SK-N-SH (cell line): Measurements from ENCODE around the gene DCBLD1. TPM values are rescaled to one million over a fixed set of nuclear protein-coding genes. Genes with fewer than 3 reads are reported as not detected.

ENCODE experiments used
- CTCF ChIA-PET: fragments of 300-600, 350-600 bp; formaldehyde crosslinking; extraction: SDS; loops from one replicate; lab custom pipeline; 2021; lab: Yijun Ruan, JAX
- POLR2A ChIA-PET: fragments of 350-600 bp; sonication (Branson Sonifier 250); formaldehyde crosslinking; extraction: SDS; loops from one replicate; lab custom pipeline; 2020; ENCODE audit warnings: antibody characterized with exemption, inconsistent platforms; lab: Yijun Ruan, JAX
- DNase-seq: peaks from one replicate; pipeline ENCODE4 v3.0.0; 2012
- H2AFZ ChIP-seq: fragments of 200-600 bp; sonication (generic); 2 replicates; pipeline ENCODE4 v1.8.1; 2016; ENCODE audit warnings: antibody characterized with exemption, mild to moderate bottlenecking, low read depth
- H3F3A ChIP-seq: fragments of 200-600 bp; sonication (generic); replicated peaks from 2 replicates; pipeline ENCODE3; 2016; ENCODE audit warnings: antibody characterized with exemption, mild to moderate bottlenecking; ENCODE audit not compliant: insufficient read depth
- H3K27ac ChIP-seq, 2 experiments: fragments of 200-500 bp in 1 of 2; fragments of 200-600 bp in 1 of 2; sonication (Bioruptor generic) in 1 of 2; sonication (generic), shearing (Covaris generic) in 1 of 2; 2 replicates each; pipeline versions ENCODE4 v1.5.1 to v1.6.1; 2014 to 2016; ENCODE audit warnings: low read depth in 2 of 2, inconsistent platforms in 1 of 2, low read length in 1 of 2, mild to moderate bottlenecking in 1 of 2, mixed read lengths in 1 of 2
- H3K27me3 ChIP-seq: fragments of 200-600 bp; sonication (generic), shearing (Covaris generic); 2 replicates; pipeline ENCODE4 v1.6.1; 2016; ENCODE audit warnings: mixed run types; ENCODE audit not compliant: insufficient read depth
- H3K36me3 ChIP-seq, 2 experiments: fragments of 200-500 bp in 1 of 2; fragments of 200-600 bp in 1 of 2; sonication (Bioruptor generic) in 1 of 2; sonication (generic) in 1 of 2; replicated peaks in 1 of 2; 2 replicates each; pipeline versions ENCODE3 to v1.5.1; 2014 to 2016; ENCODE audit warnings: low read length in 1 of 2, mild to moderate bottlenecking in 1 of 2; ENCODE audit not compliant: insufficient read depth in 2 of 2, control insufficient read depth in 1 of 2
- H3K4me1 ChIP-seq, 2 experiments: fragments of 200-500 bp in 1 of 2; fragments of 200-600 bp in 1 of 2; sonication (Bioruptor generic) in 1 of 2; sonication (generic), shearing (Covaris generic) in 1 of 2; 2 replicates each; pipeline versions ENCODE4 v1.5.1 to v1.6.1; 2014 to 2016; ENCODE audit warnings: low read depth in 1 of 2, low read length in 1 of 2, mixed run types in 1 of 2; ENCODE audit not compliant: insufficient read depth in 2 of 2, control insufficient read depth in 1 of 2
- H3K4me2 ChIP-seq: fragments of 200-600 bp; sonication (generic), shearing (Covaris generic); 2 replicates; pipeline ENCODE4 v1.6.1; 2017; ENCODE audit warnings: mixed run types
- H3K4me3 ChIP-seq, 2 experiments: fragments of 200-500 bp in 1 of 2; fragments of 200-600 bp in 1 of 2; sonication (Bioruptor generic) in 1 of 2; sonication (generic), shearing (Covaris generic) in 1 of 2; 2 replicates each; pipeline versions ENCODE4 v1.5.1 to v1.8.1; 2014 to 2016; ENCODE audit warnings: low read depth in 2 of 2, inconsistent platforms in 1 of 2, low read length in 1 of 2, mild to moderate bottlenecking in 1 of 2, mixed read lengths in 1 of 2, moderate library complexity in 1 of 2
- H3K79me2 ChIP-seq: fragments of 200-600 bp; sonication (generic); 2 replicates; pipeline ENCODE4 v1.8.1; 2017; ENCODE audit warnings: mild to moderate bottlenecking; ENCODE audit not compliant: insufficient read depth
- H3K9ac ChIP-seq: fragments of 200-600 bp; sonication (generic); 2 replicates; pipeline ENCODE4 v1.6.1; 2017; ENCODE audit warnings: mixed run types
- H3K9me2 ChIP-seq: fragments of 200-600 bp; sonication (generic); 2 replicates; pipeline ENCODE4 v1.6.1; 2017; ENCODE audit warnings: mixed run types
- H3K9me3 ChIP-seq: fragments of 200-600 bp; sonication (generic); 2 replicates; pipeline ENCODE4 v1.6.1; 2017; ENCODE audit warnings: mixed run types, mild to moderate bottlenecking, moderate library complexity
- H4K20me1 ChIP-seq: fragments of 200-600 bp; sonication (generic); 2 replicates; pipeline ENCODE4 v1.6.1; 2017; ENCODE audit warnings: mild to moderate bottlenecking, mixed run types; ENCODE audit not compliant: insufficient read depth
- CHD2 ChIP-seq: fragments of 150-350 bp; IDR thresholded peaks from 2 replicates; pipeline ENCODE4 v1.6.1; 2018; ENCODE audit warnings: low read length; ENCODE audit not compliant: partially characterized antibody
- ELF1 ChIP-seq: IDR thresholded peaks from 2 replicates; pipeline ENCODE4 v1.4.0; 2012
- EP300 ChIP-seq, 2 experiments: IDR thresholded peaks; 2 replicates each; pipeline versions ENCODE4 v1.4.0 to v1.6.1; 2012; ENCODE audit warnings: borderline replicate concordance in 1 of 2, low read depth in 1 of 2, low read length in 1 of 2
- EZH2phosphoT487 ChIP-seq: fragments of 200-600 bp; sonication (generic); IDR thresholded peaks from 2 replicates; pipeline ENCODE4 v1.6.1; 2017; ENCODE audit warnings: low read depth, mixed run types, mild to moderate bottlenecking, antibody characterized with exemption, moderate library complexity, borderline replicate concordance
- FOSL2 ChIP-seq: IDR thresholded peaks from 2 replicates; pipeline ENCODE4 v1.4.0; 2012; ENCODE audit warnings: low read depth, mild to moderate bottlenecking, moderate library complexity, borderline replicate concordance
- FOXJ3 ChIP-seq: sonication (generic); formaldehyde crosslinking; IDR thresholded peaks from 2 replicates; pipeline ENCODE4 v1.5.1; 2020; ENCODE audit warnings: mild to moderate bottlenecking, missing genetic modification reagents
- FOXM1 ChIP-seq: IDR thresholded peaks from 2 replicates; pipeline ENCODE4 v1.4.0; 2012; ENCODE audit warnings: low read depth, mild to moderate bottlenecking
- GATA2 ChIP-seq: sonication (generic); formaldehyde crosslinking; IDR thresholded peaks from 2 replicates; pipeline ENCODE4 v1.5.0; 2020; ENCODE audit warnings: mild to moderate bottlenecking, missing genetic modification reagents
- IRF3 ChIP-seq: fragments of 150-350 bp; IDR thresholded peaks from 2 replicates; pipeline ENCODE4 v1.6.1; 2016; ENCODE audit warnings: mild to moderate bottlenecking, low read depth, low read length
- JUND ChIP-seq: IDR thresholded peaks from 2 replicates; pipeline ENCODE4 v1.4.0; 2012
- NFIC ChIP-seq: IDR thresholded peaks from 2 replicates; pipeline ENCODE4 v1.4.0; 2012; ENCODE audit warnings: borderline replicate concordance
- PBX3 ChIP-seq: IDR thresholded peaks from 2 replicates; pipeline ENCODE4; 2012
- RCOR1 ChIP-seq: fragments of 150-350 bp; IDR thresholded peaks from 2 replicates; pipeline ENCODE4 v1.6.1; 2017; ENCODE audit warnings: antibody characterized with exemption, low read length
- RXRA ChIP-seq: IDR thresholded peaks from 2 replicates; pipeline ENCODE4 v1.4.0; 2012; ENCODE audit warnings: low read depth, mild to moderate bottlenecking, borderline replicate concordance
- SIN3A ChIP-seq: IDR thresholded peaks from 2 replicates; pipeline ENCODE4 v1.6.1; 2012; ENCODE audit warnings: low read depth, mild to moderate bottlenecking, low read length, moderate library complexity, borderline replicate concordance
- SMC3 ChIP-seq: IDR thresholded peaks from 2 replicates; pipeline ENCODE4 v1.6.1; 2012; ENCODE audit warnings: low read depth, low read length, improper control_type of control experiment
- TEAD4 ChIP-seq: IDR thresholded peaks from 2 replicates; pipeline ENCODE4 v1.4.0; 2012; ENCODE audit warnings: mild to moderate bottlenecking, borderline replicate concordance; ENCODE audit not compliant: insufficient read depth
- USF1 ChIP-seq: IDR thresholded peaks from 2 replicates; pipeline ENCODE4 v1.4.0; 2012; ENCODE audit warnings: low read depth, borderline replicate concordance
- YY1 ChIP-seq: IDR thresholded peaks from 2 replicates; pipeline ENCODE4 v1.4.0; 2012; ENCODE audit warnings: low read depth, mild to moderate bottlenecking
- whole genome bisulfite sequencing: methylation state at CpG from one replicate; pipeline ENCODE4 v1.1.6; 2017; ENCODE audit warnings: low lambda C conversion rate; 5-methylcytosine and 5-hydroxymethylcytosine counted together
- polyA plus RNA-seq, 3 experiments: library from polyadenylated mRNA; depleted of rRNA; stranded (reverse); fragments of >200 nt; gene quantifications; 2 replicates each; pipeline ENCODE4 v1.2.3, GENCODE V29; 2012

DCBLD1 gene
- polyA plus RNA-seq, 1 of the 3 experiments (the other 2 are of a cell fraction): 82.2 TPM

- Histone ChIP-seq H3K36me3 (peaks cover 0 to 38% of the 10 kb centered on the region in 2 experiments), H3K79me2 (peaks cover 57% of the 10 kb centered on the region)
- WGBS: under 1% methylated on average over 7 of the region's 7 CpGs
Observed at GRCh38 chr6:117483645-117484016, 1.2 kb downstream of the DCBLD1 start.

GRCh38 chr6:117484052-117484646 lies 1.7 kb downstream of the DCBLD1 start:
- H3K9me3 ChIP-seq: no peaks in the 10 kb centered on the region
- peaks cover 4 to 6% of the 10 kb centered on the region in 2 experiments; a peak in 2 of 4 replicates for H3K4me1 ChIP-seq
- no peak for TF ChIP-seq EZH2phosphoT487
- no peak for TF ChIP-seq CHD2
- TF ChIP-seq SMC3: no peak
- TF ChIP-seq FOXJ3 (CRISPR knock-in tag): no peak
- TF ChIP-seq JUND: no peak
- TF ChIP-seq USF1: no peak
- TF ChIP-seq SIN3A: no peak
- TF ChIP-seq NFIC: no peak; the same call in 1 of the 2 replicates
- TF ChIP-seq TEAD4: no peak
- no peak for TF ChIP-seq FOXM1
- TF ChIP-seq GATA2 (CRISPR knock-in tag): no peak
- TF ChIP-seq RXRA: no peak
- TF ChIP-seq YY1: no peak
- TF ChIP-seq FOSL2: no peak
- TF ChIP-seq EP300 (IDR thresholded peaks at IDR 0.05; ENCODE audit: borderline replicate concordance in 1 of 2, low read depth in 1 of 2, low read length in 1 of 2): no peak
- no peak for TF ChIP-seq PBX3
- TF ChIP-seq IRF3: no peak
- TF ChIP-seq ELF1: no peak
- TF ChIP-seq RCOR1: no peak
- H4K20me1 ChIP-seq: no peaks in the 10 kb centered on the region
- peak overlapping the region; percentile 90 for H3K9ac ChIP-seq
- ChIA-PET POLR2A (no interaction called here), CTCF (interaction anchor here (1.0 kb wide), 1 partner anchor 34 kb away, joined by 5 read pairs; no protein-coding TSS in a partner anchor)
- peaks cover 39% of the 10 kb centered on the region for H3F3A ChIP-seq
- peak overlapping the region; percentile 69 to 85; a peak in 3 of 4 replicates for H3K4me3 ChIP-seq
- no peaks in the 10 kb centered on the region for H3K27me3 ChIP-seq
- H2AFZ ChIP-seq: no peak overlapping the region
- no peak for DNase-seq
- peak overlapping the region; percentile 88 for H3K4me2 ChIP-seq
- peaks cover 0 to 38% of the 10 kb centered on the region in 2 experiments for H3K36me3 ChIP-seq
- H3K27ac ChIP-seq: peak overlapping the region in 1 of 2 experiments; percentile 75; a peak in 2 of 4 replicates
- no peaks in the 10 kb centered on the region for H3K9me2 ChIP-seq
- 28% methylated on average over 8 of the region's 8 CpGs for WGBS
- peaks cover 63% of the 10 kb centered on the region for H3K79me2 ChIP-seq

More at GRCh38 chr6:117483645-117484016, 1.2 kb downstream of the DCBLD1 start:
- Histone ChIP-seq H3K9me3 (no peaks in the 10 kb centered on the region), H3K9ac (peak overlapping the region; percentile 90), H3K4me3 (peak overlapping the region; percentile 69 to 85), H3K4me2 (peak overlapping the region; percentile 88), H3K4me1 (peaks cover 4% of the 10 kb centered on the region in 2 experiments; a peak in 2 of 4 replicates), H4K20me1 (no peaks in the 10 kb centered on the region), H3K27ac (peak overlapping the region; percentile 56 to 75; a peak in 3 of 4 replicates), H3K27me3 (no peaks in the 10 kb centered on the region), H3F3A (peaks cover 36% of the 10 kb centered on the region), H3K9me2 (no peaks in the 10 kb centered on the region), H2AFZ (no peak overlapping the region)
- POLR2A ChIA-PET: no interaction called here
- CTCF ChIA-PET: interaction anchor here (1.0 kb wide), 1 partner anchor 34 kb away, joined by 5 read pairs; no protein-coding TSS in a partner anchor
- DNase-seq: no peak
- TF ChIP-seq EZH2phosphoT487 (no peak), SIN3A (0 out of 2 replicates have a peak, but pooled peaks have one; percentile 54), YY1 (peak; percentile 42; the same call in 1 of the 2 replicates)
